CD4-positive, alpha-beta memory T cell (primary cell): ENCODE results near the gene EFR3B. TPM values are rescaled to one million over a fixed set of nuclear protein-coding genes. Genes with fewer than 3 reads are reported as not detected.
A peak's percentile ranks its signal among the peaks of the same experiment; 100 is the strongest.

Experiments
- CTCF ChIA-PET: fragments of 350-600 bp; sonication (Branson Sonifier 250); formaldehyde crosslinking; loops from one replicate; lab custom pipeline; 2021; ENCODE audit warnings: inconsistent platforms; ENCODE audit not compliant: partially characterized antibody; lab: Charles Lee
- POLR2A ChIA-PET: fragments of 350-600 bp; sonication (Branson Sonifier 250); formaldehyde crosslinking; loops from one replicate; lab custom pipeline; 2021; ENCODE audit not compliant: partially characterized antibody; lab: Charles Lee
- DNase-seq, 5 donors: peaks; one replicate each; pipeline versions ENCODE4 v3.0.0 to v3.0.0-alpha.2; 2020 to 2022; ENCODE audit warnings: mixed read lengths in 1 of 5
- H3K27ac ChIP-seq: one replicate; pipeline ENCODE4 v1.7.0; 2013; ENCODE audit warnings: low read depth, low read length
- H3K27me3 ChIP-seq: 2 replicates; pipeline ENCODE4 v1.7.0; 2013; ENCODE audit warnings: mild to moderate bottlenecking, low read length, moderate library complexity; ENCODE audit not compliant: insufficient read depth
- H3K36me3 ChIP-seq: 2 replicates; pipeline ENCODE4 v1.7.0; 2013; ENCODE audit warnings: mild to moderate bottlenecking, low read length, moderate library complexity; ENCODE audit not compliant: insufficient read depth
- H3K4me1 ChIP-seq: 2 replicates; pipeline ENCODE4 v1.7.0; 2013; ENCODE audit warnings: mild to moderate bottlenecking, low read length, moderate library complexity; ENCODE audit not compliant: insufficient read depth
- H3K4me3 ChIP-seq, 2 donors: one replicate each; pipeline ENCODE4 v1.7.0; 2013; ENCODE audit warnings: low read length in 2 of 2, mild to moderate bottlenecking in 1 of 2
- H3K9me3 ChIP-seq, 2 donors: one replicate each; pipeline ENCODE4 v1.7.0; 2013; ENCODE audit warnings: low read length in 2 of 2, control low read depth in 1 of 2; ENCODE audit not compliant: control insufficient read depth in 1 of 2
- H3K27ac Mint-ChIP-seq, 7 donors: one replicate each; pipeline ENCODE4 v1.8.0; 2020 to 2021; ENCODE audit warnings: mixed read lengths in 7 of 7, mild to moderate bottlenecking in 6 of 7, inconsistent platforms in 3 of 7, moderate library complexity in 3 of 7
- H3K27me3 Mint-ChIP-seq, 2 donors: one replicate each; pipeline ENCODE4 v1.8.0; 2020 to 2021; ENCODE audit warnings: mixed read lengths in 2 of 2
- H3K36me3 Mint-ChIP-seq, 2 donors: one replicate each; pipeline ENCODE4 v1.8.0; 2020 to 2021; ENCODE audit warnings: mixed read lengths in 2 of 2, inconsistent platforms in 1 of 2, mild to moderate bottlenecking in 1 of 2
- H3K4me1 Mint-ChIP-seq, 4 donors: one replicate each; pipeline ENCODE4 v1.8.0; 2020 to 2021; ENCODE audit warnings: mixed read lengths in 4 of 4, mild to moderate bottlenecking in 1 of 4
- H3K4me3 Mint-ChIP-seq, 8 donors: one replicate each; pipeline ENCODE4 v1.8.0; 2020 to 2021; ENCODE audit warnings: mixed read lengths in 8 of 8, mild to moderate bottlenecking in 7 of 8, moderate library complexity in 6 of 8, inconsistent platforms in 3 of 8
- H3K9me3 Mint-ChIP-seq, 8 donors: one replicate each; pipeline ENCODE4 v1.8.0; 2020 to 2021; ENCODE audit warnings: mixed read lengths in 8 of 8, mild to moderate bottlenecking in 5 of 8, inconsistent platforms in 3 of 8, moderate library complexity in 1 of 8
- intact Hi-C: fragments of 100-400 bp; cut with micrococcal nuclease; formaldehyde crosslinking; loops from one replicate; pipeline ENCODE4 v1.15.1; 2023
- polyA plus RNA-seq, 2 donors: library from polyadenylated mRNA; unstranded; fragments of 300-500 nt; fragmentation: Illumina TruSeq; gene quantifications; one replicate each; pipeline ENCODE4 v1.2.3, GENCODE V29; 2021
- total RNA-seq, 2 experiments: library from RNA; stranded (reverse); gene quantifications; one replicate each; pipeline ENCODE4 v1.2.3, GENCODE V29; 2021

EFR3B gene
- total and polyA plus RNA-seq, 4 experiments from 2014 or later = 0.07 to 0.14 (median 0.12) TPM; not detected in 1

GRCh38 chr2:25176541-25177181 is 134.8 kb downstream of the EFR3B start:
- POLR2A ChIA-PET = no interaction called here

GRCh38 chr2:25177211-25177611 is 135.3 kb downstream of the EFR3B start:
- Mint-ChIP-seq H3K9me3 (peaks cover 0 to 5% (median 0%) of the 10 kb centered on the region in 8 donors), H3K27me3 (peaks cover 11 to 13% of the 10 kb centered on the region in 2 donors), H3K4me1 (peaks cover 0 to 6% (median 0%) of the 10 kb centered on the region in 4 donors), H3K4me3 (no peak overlapping the region), H3K36me3 (no peaks in the 10 kb centered on the region), H3K27ac (no peak overlapping the region)
- Histone ChIP-seq H3K4me1 (no peaks in the 10 kb centered on the region), H3K27ac (no peak overlapping the region), H3K9me3 (no peaks in the 10 kb centered on the region), H3K36me3 (no peaks in the 10 kb centered on the region), H3K27me3 (peaks cover 3% of the 10 kb centered on the region), H3K4me3 (no peak overlapping the region)
- ChIA-PET POLR2A (no interaction called here), CTCF (interaction anchor here (1.3 kb wide), 1 partner anchor 18 kb away, joined by 3 read pairs; no protein-coding TSS in a partner anchor)
- no peak for DNase-seq
- intact Hi-C loops = no loop called here

More at GRCh38 chr2:25176541-25177181, 134.8 kb downstream of the EFR3B start:
- H3K36me3 Mint-ChIP-seq = no peaks in the 10 kb centered on the region
- no peaks in the 10 kb centered on the region for H3K4me1 ChIP-seq
- H3K36me3 ChIP-seq = no peaks in the 10 kb centered on the region
- no peaks in the 10 kb centered on the region for H3K9me3 ChIP-seq
- no peak for DNase-seq
- H3K9me3 Mint-ChIP-seq = peaks cover 0 to under 1% (median 0%) of the 10 kb centered on the region in 8 donors
- no peak overlapping the region for H3K4me3 ChIP-seq
- intact Hi-C loops = no loop called here
- peaks cover 0 to 6% (median 0%) of the 10 kb centered on the region in 4 donors for H3K4me1 Mint-ChIP-seq
- peaks cover 3% of the 10 kb centered on the region for H3K27me3 ChIP-seq
- H3K27me3 Mint-ChIP-seq = peaks cover 11% of the 10 kb centered on the region in 2 donors
- no peak overlapping the region for H3K4me3 Mint-ChIP-seq
- no peak overlapping the region for H3K27ac ChIP-seq
- CTCF ChIA-PET = no interaction called here
- H3K27ac Mint-ChIP-seq = no peak overlapping the region

- peaks cover 6 to 13% of the 10 kb centered on the region in 2 donors for H3K27me3 Mint-ChIP-seq
Observed at GRCh38 chr2:25178976-25179375, 137.1 kb downstream of the EFR3B start.

GRCh38 chr2:25184254-25184653 is 142.4 kb downstream of the EFR3B start:
- no peak for DNase-seq
- intact Hi-C loops = no loop called here
- POLR2A ChIA-PET = no interaction called here
- H3K4me3 ChIP-seq = no peak overlapping the region
- H3K4me1 Mint-ChIP-seq = no peaks in the 10 kb centered on the region
- peaks cover 8 to 12% of the 10 kb centered on the region in 2 donors for H3K27me3 Mint-ChIP-seq
- no peaks in the 10 kb centered on the region for H3K4me1 ChIP-seq
- no peaks in the 10 kb centered on the region for H3K9me3 ChIP-seq
- H3K9me3 Mint-ChIP-seq = peaks cover 0 to 5% (median 0%) of the 10 kb centered on the region in 8 donors
- CTCF ChIA-PET = no interaction called here
- H3K4me3 Mint-ChIP-seq = no peak overlapping the region
- H3K27ac Mint-ChIP-seq = peak overlapping the region in 1 of 7 donors; percentile 11
- H3K27ac ChIP-seq = no peak overlapping the region
- H3K36me3 Mint-ChIP-seq = no peaks in the 10 kb centered on the region
- H3K36me3 ChIP-seq = no peaks in the 10 kb centered on the region
- no peaks in the 10 kb centered on the region for H3K27me3 ChIP-seq

More at GRCh38 chr2:25178976-25179375, 137.1 kb downstream of the EFR3B start:
- DNase-seq = no peak
- Histone ChIP-seq H3K4me3 (no peak overlapping the region), H3K9me3 (no peaks in the 10 kb centered on the region), H3K27ac (no peak overlapping the region), H3K27me3 (peaks cover 1% of the 10 kb centered on the region), H3K4me1 (no peaks in the 10 kb centered on the region), H3K36me3 (no peaks in the 10 kb centered on the region)
- H3K4me3 Mint-ChIP-seq = no peak overlapping the region
- H3K36me3 Mint-ChIP-seq = no peaks in the 10 kb centered on the region
- H3K27ac Mint-ChIP-seq = no peak overlapping the region
- peaks cover 0 to 5% (median 0%) of the 10 kb centered on the region in 8 donors for H3K9me3 Mint-ChIP-seq
- POLR2A ChIA-PET = interaction anchor here (1.3 kb wide), 1 partner anchor 11 kb away, joined by 3 read pairs; no protein-coding TSS in a partner anchor
- intact Hi-C loops = no loop called here
- CTCF ChIA-PET = no interaction called here
- H3K4me1 Mint-ChIP-seq = no peaks in the 10 kb centered on the region

GRCh38 chr2:25187729-25188350 is 146.0 kb downstream of the EFR3B start:
- H3K4me3 ChIP-seq = no peak overlapping the region
- no peaks in the 10 kb centered on the region for H3K36me3 ChIP-seq
- Mint-ChIP-seq H3K9me3 (no peaks in the 10 kb centered on the region), H3K27me3 (peaks cover 9 to 11% of the 10 kb centered on the region in 2 donors), H3K4me3 (no peak overlapping the region), H3K36me3 (no peaks in the 10 kb centered on the region), H3K4me1 (no peaks in the 10 kb centered on the region), H3K27ac (no peak overlapping the region)
- POLR2A ChIA-PET = no interaction called here
- H3K27ac ChIP-seq = no peak overlapping the region
- CTCF ChIA-PET = interaction anchor here (1.9 kb wide), 1 partner anchor 9 kb away, joined by 5 read pairs; no protein-coding TSS in a partner anchor
- intact Hi-C loops = no loop called here
- H3K4me1 ChIP-seq = no peaks in the 10 kb centered on the region
- H3K9me3 ChIP-seq = no peaks in the 10 kb centered on the region
- no peak for DNase-seq
- no peaks in the 10 kb centered on the region for H3K27me3 ChIP-seq

GRCh38 chr2:25188405-25188804 is 146.5 kb downstream of the EFR3B start:
- H3K9me3 Mint-ChIP-seq = no peaks in the 10 kb centered on the region
- no peaks in the 10 kb centered on the region for H3K36me3 ChIP-seq
- no peaks in the 10 kb centered on the region for H3K27me3 ChIP-seq
- H3K27ac ChIP-seq = no peak overlapping the region
- H3K4me3 Mint-ChIP-seq = no peak overlapping the region
- H3K36me3 Mint-ChIP-seq = no peaks in the 10 kb centered on the region
- H3K27me3 Mint-ChIP-seq = peaks cover 9 to 11% of the 10 kb centered on the region in 2 donors
- DNase-seq = no peak
- H3K9me3 ChIP-seq = no peaks in the 10 kb centered on the region
- no peak overlapping the region for H3K4me3 ChIP-seq
- no peaks in the 10 kb centered on the region for H3K4me1 Mint-ChIP-seq
- ChIA-PET POLR2A (no interaction called here), CTCF (no interaction called here)
- intact Hi-C loops = no loop called here
- no peaks in the 10 kb centered on the region for H3K4me1 ChIP-seq
- H3K27ac Mint-ChIP-seq = no peak overlapping the region

- no peaks in the 10 kb centered on the region for H3K4me1 Mint-ChIP-seq
- no peak overlapping the region for H3K4me3 Mint-ChIP-seq
- no peaks in the 10 kb centered on the region for H3K36me3 Mint-ChIP-seq
- H3K27ac ChIP-seq = no peak overlapping the region
- ChIA-PET CTCF (interaction anchor here (2.2 kb wide), 1 partner anchor 25 kb away, joined by 6 read pairs; no protein-coding TSS in a partner anchor), POLR2A (no interaction called here)
- no peak overlapping the region for H3K4me3 ChIP-seq
- no peaks in the 10 kb centered on the region for H3K9me3 Mint-ChIP-seq
- H3K36me3 ChIP-seq = no peaks in the 10 kb centered on the region
- no peaks in the 10 kb centered on the region for H3K9me3 ChIP-seq
- no peaks in the 10 kb centered on the region for H3K4me1 ChIP-seq
- peaks cover 3 to 11% of the 10 kb centered on the region in 2 donors for H3K27me3 Mint-ChIP-seq
- DNase-seq = no peak
- no peak overlapping the region for H3K27ac Mint-ChIP-seq
- intact Hi-C loops = no loop called here
- no peaks in the 10 kb centered on the region for H3K27me3 ChIP-seq
Observed at GRCh38 chr2:25190536-25190935, 148.7 kb downstream of the EFR3B start.
